Activated T-cell treated with anti-CD3 and anti-CD28 coated beads for 48 hours (primary cell): ENCODE results near the gene NOLC1.
"Not testable (repeated sequence)": the region's sequence is repeated elsewhere in the genome, so short reads cannot be mapped to it uniquely, and the experiment has no call there.

ENCODE experiments used
- DNase-seq: peaks from one replicate; pipeline ENCODE4 v3.0.0-alpha.2; 2020; ENCODE audit warnings: low read depth

The NOLC1 gene

GRCh38 chr10:102153093-102153620, 968 bp downstream of the NOLC1 start:
- no peak for DNase-seq

GRCh38 chr10:102154466-102155116, 2.4 kb downstream of the NOLC1 start:
- DNase-seq, result no peak

- no peak for DNase-seq
Observed at GRCh38 chr10:102157224-102157623, 5.0 kb downstream of the NOLC1 start.

- DNase-seq, result no peak
Observed at GRCh38 chr10:102159051-102159597, 6.9 kb downstream of the NOLC1 start.

GRCh38 chr10:102159831-102160230, 7.6 kb downstream of the NOLC1 start:
- no peak for DNase-seq

GRCh38 chr10:102163342-102163989, 11.3 kb downstream of the NOLC1 start:
- no peak for DNase-seq

GRCh38 chr10:102167861-102168260, 15.7 kb downstream of the NOLC1 start:
- no peak for DNase-seq

- no peak for DNase-seq
Observed at GRCh38 chr10:102170602-102171001, 18.4 kb downstream of the NOLC1 start.

- no peak for DNase-seq
Observed at GRCh38 chr10:102172288-102172687, 20.1 kb downstream of the NOLC1 start.

- DNase-seq, result no peak
Observed at GRCh38 chr10:102175415-102175814, 23.2 kb downstream of the NOLC1 start.

GRCh38 chr10:102184606-102185005, 32.4 kb downstream of the NOLC1 start:
- no peak for DNase-seq

- DNase-seq, result no peak
Observed at GRCh38 chr10:102185272-102185671, 33.1 kb downstream of the NOLC1 start.

- no peak for DNase-seq
Observed at GRCh38 chr10:102185811-102186527, 33.8 kb downstream of the NOLC1 start.

- DNase-seq, result no peak
Observed at GRCh38 chr10:102188298-102188940, 36.2 kb downstream of the NOLC1 start.

- not testable (repeated sequence) for DNase-seq
Observed at GRCh38 chr10:102188941-102189898, 37.0 kb downstream of the NOLC1 start.

- no peak for DNase-seq
Observed at GRCh38 chr10:102191956-102192355, 39.8 kb downstream of the NOLC1 start.

- DNase-seq, result no peak
Observed at GRCh38 chr10:102195296-102195870, 43.2 kb downstream of the NOLC1 start.

- peak; percentile 8 for DNase-seq
Observed at GRCh38 chr10:102196893-102197292, 44.7 kb downstream of the NOLC1 start.

GRCh38 chr10:102198027-102198426, 45.8 kb downstream of the NOLC1 start:
- no peak for DNase-seq
